ENCODE measurements around the gene GALNT2.

The GALNT2 gene

GRCh38 chr1:230144010-230144614 lies 77.1 kb downstream of the GALNT2 start:
- ATAC-seq: no peak
- TF ChIP-seq, protein P1, sequence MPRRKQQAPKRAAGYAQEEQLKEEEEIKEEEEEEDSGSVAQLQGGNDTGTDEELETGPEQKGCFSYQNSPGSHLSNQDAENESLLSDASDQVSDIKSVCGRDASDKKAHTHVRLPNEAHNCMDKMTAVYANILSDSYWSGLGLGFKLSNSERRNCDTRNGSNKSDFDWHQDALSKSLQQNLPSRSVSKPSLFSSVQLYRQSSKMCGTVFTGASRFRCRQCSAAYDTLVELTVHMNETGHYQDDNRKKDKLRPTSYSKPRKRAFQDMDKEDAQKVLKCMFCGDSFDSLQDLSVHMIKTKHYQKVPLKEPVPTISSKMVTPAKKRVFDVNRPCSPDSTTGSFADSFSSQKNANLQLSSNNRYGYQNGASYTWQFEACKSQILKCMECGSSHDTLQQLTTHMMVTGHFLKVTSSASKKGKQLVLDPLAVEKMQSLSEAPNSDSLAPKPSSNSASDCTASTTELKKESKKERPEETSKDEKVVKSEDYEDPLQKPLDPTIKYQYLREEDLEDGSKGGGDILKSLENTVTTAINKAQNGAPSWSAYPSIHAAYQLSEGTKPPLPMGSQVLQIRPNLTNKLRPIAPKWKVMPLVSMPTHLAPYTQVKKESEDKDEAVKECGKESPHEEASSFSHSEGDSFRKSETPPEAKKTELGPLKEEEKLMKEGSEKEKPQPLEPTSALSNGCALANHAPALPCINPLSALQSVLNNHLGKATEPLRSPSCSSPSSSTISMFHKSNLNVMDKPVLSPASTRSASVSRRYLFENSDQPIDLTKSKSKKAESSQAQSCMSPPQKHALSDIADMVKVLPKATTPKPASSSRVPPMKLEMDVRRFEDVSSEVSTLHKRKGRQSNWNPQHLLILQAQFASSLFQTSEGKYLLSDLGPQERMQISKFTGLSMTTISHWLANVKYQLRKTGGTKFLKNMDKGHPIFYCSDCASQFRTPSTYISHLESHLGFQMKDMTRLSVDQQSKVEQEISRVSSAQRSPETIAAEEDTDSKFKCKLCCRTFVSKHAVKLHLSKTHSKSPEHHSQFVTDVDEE (CRISPR knock-in tag; IDR thresholded peaks at IDR 0.05): no peak
- TF ChIP-seq ZNF565 (CRISPR knock-in tag; conservative IDR thresholded peaks at IDR 0.05; ENCODE audit: low read depth) (no peak), ZNF70 (CRISPR knock-in tag; IDR thresholded peaks at IDR 0.05) (no peak), CREB5 (CRISPR knock-in tag; IDR thresholded peaks at IDR 0.05; ENCODE audit: low read depth) (no peak), ESRRG (CRISPR knock-in tag; IDR thresholded peaks at IDR 0.05) (no peak), ZFP30 (CRISPR knock-in tag; IDR thresholded peaks at IDR 0.05) (no peak), POU6F1 (CRISPR knock-in tag; IDR thresholded peaks at IDR 0.05; ENCODE audit: borderline replicate concordance, low read depth) (no peak), OSR1 (CRISPR knock-in tag; IDR thresholded peaks at IDR 0.05) (no peak), ARNTL (CRISPR knock-in tag; IDR thresholded peaks at IDR 0.05; ENCODE audit: borderline replicate concordance, low read depth) (no peak), GLIS3 (CRISPR knock-in tag; IDR thresholded peaks at IDR 0.05) (no peak), ZNF8 (CRISPR knock-in tag; IDR thresholded peaks at IDR 0.05) (no peak), TCF4 (CRISPR knock-in tag; IDR thresholded peaks at IDR 0.05; ENCODE audit: borderline replicate concordance) (no peak), SNAI2 (CRISPR knock-in tag; IDR thresholded peaks at IDR 0.05) (no peak), CSRNP3 (CRISPR knock-in tag; IDR thresholded peaks at IDR 0.05) (no peak), CSDC2 (CRISPR knock-in tag; IDR thresholded peaks at IDR 0.05) (no peak)
- TF ChIP-seq, protein P2, sequence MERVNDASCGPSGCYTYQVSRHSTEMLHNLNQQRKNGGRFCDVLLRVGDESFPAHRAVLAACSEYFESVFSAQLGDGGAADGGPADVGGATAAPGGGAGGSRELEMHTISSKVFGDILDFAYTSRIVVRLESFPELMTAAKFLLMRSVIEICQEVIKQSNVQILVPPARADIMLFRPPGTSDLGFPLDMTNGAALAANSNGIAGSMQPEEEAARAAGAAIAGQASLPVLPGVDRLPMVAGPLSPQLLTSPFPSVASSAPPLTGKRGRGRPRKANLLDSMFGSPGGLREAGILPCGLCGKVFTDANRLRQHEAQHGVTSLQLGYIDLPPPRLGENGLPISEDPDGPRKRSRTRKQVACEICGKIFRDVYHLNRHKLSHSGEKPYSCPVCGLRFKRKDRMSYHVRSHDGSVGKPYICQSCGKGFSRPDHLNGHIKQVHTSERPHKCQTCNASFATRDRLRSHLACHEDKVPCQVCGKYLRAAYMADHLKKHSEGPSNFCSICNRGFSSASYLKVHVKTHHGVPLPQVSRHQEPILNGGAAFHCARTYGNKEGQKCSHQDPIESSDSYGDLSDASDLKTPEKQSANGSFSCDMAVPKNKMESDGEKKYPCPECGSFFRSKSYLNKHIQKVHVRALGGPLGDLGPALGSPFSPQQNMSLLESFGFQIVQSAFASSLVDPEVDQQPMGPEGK (CRISPR knock-in tag; IDR thresholded peaks at IDR 0.05; ENCODE audit: borderline replicate concordance): no peak

DNA sequence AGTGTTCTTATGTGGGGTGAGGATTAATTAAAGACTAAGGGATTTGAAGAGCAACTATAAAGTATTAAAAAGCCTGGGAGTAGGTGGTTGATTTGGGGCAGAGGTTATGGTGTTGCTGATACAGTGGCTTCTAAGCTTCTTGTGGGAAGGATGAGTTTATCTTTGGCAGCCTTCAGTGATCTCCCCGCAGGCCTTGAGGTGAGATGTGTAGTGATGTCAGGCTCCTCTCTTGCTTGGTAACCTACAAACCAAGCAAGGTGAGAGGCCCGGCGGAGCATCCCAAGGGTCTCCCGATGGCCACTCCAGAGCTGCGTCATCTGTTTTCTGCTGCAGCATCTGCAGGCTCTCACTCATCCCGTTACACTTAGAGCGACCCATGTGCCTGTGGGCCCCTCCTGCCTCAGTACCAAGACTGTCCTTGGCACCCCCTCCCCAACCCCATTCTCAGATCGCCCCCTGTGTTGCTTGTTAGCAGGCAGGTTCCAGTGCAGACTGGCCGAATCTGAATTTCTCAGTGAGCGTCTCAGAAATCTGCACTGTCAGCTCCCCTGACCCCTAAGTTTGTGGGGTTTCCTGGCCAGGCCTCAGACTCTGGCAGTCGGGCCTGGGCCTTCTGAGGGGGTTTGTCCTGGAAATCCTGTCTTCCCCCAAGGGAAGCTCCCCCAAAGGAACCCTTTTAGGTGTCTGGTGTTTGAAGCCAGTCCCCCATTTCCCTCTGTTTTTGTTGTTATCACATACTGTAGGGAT lies 77.9 kb downstream of the GALNT2 start:
- ATAC-seq: no peak
- no peak for TF ChIP-seq ZFP30 (CRISPR knock-in tag; IDR thresholded peaks at IDR 0.05)
- TF ChIP-seq ZNF565 (CRISPR knock-in tag; conservative IDR thresholded peaks at IDR 0.05; ENCODE audit: low read depth): no peak
- TF ChIP-seq, protein P2 (CRISPR knock-in tag; IDR thresholded peaks at IDR 0.05; ENCODE audit: borderline replicate concordance): no peak
- TF ChIP-seq RARB (CRISPR knock-in tag; IDR thresholded peaks at IDR 0.05): no peak
- TF ChIP-seq PPARA (CRISPR knock-in tag; IDR thresholded peaks at IDR 0.05; ENCODE audit: borderline replicate concordance): no peak
- TF ChIP-seq ZNF70 (CRISPR knock-in tag; IDR thresholded peaks at IDR 0.05): no peak
- TF ChIP-seq ZFP3 (CRISPR knock-in tag; IDR thresholded peaks at IDR 0.05): no peak
- TF ChIP-seq CREB5 (CRISPR knock-in tag; IDR thresholded peaks at IDR 0.05; ENCODE audit: low read depth): no peak
